ENCODE data around the gene LYL1.

DNA sequence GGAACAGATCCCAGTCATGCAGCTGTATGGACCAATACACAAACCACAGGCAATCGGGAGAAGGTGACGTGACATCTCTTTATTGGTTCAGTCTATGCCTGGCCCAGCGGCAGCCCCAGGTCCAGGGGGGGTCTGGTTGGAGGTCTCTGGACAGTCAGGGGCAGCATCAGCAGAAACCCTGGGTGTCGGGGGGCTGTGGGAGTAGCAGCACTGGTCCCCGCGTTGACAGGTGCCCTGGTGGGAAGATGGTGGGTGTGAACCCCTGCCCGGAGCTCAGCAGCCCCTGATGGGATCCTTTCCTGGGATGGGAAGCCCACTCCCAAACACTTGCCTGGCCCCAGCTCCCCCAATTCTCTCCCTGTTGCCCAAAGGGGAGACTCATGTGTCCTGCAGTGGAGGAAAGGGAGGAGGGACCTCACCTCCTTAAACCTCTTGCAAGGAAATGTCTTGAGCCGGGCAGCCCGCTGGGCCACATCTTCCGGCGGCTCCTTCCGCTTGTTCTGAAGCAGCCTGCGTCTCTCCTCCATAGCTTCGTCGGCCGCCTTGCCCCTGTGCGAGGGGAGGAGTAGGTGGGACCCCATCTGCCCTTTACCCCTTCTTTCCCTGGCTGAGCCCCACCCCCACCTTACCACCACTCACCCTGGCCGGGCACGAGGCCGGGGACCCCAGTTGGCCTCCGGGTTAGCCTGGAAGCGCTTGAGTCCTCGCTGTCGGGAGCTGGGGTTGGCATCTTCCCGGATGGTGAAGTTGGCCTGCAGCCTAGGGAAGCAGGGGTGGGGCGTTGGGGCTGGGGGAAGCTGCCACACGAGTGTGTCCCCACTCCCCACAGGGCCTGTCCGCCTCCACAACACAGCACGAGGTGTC is 2.4 kb upstream of the LYL1 start:
- TF ChIP-seq, protein P1, sequence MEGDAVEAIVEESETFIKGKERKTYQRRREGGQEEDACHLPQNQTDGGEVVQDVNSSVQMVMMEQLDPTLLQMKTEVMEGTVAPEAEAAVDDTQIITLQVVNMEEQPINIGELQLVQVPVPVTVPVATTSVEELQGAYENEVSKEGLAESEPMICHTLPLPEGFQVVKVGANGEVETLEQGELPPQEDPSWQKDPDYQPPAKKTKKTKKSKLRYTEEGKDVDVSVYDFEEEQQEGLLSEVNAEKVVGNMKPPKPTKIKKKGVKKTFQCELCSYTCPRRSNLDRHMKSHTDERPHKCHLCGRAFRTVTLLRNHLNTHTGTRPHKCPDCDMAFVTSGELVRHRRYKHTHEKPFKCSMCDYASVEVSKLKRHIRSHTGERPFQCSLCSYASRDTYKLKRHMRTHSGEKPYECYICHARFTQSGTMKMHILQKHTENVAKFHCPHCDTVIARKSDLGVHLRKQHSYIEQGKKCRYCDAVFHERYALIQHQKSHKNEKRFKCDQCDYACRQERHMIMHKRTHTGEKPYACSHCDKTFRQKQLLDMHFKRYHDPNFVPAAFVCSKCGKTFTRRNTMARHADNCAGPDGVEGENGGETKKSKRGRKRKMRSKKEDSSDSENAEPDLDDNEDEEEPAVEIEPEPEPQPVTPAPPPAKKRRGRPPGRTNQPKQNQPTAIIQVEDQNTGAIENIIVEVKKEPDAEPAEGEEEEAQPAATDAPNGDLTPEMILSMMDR (conservative IDR thresholded peaks at IDR 0.05; ENCODE audit: low read length) = no peak; the same call in 1 of the 2 replicates
- no peak for TF ChIP-seq EZH2phosphoT487 (IDR thresholded peaks at IDR 0.05; ENCODE audit: borderline replicate concordance, low read depth, low read length)
